GM21786 (cell line): ENCODE data around the gene ELL.

Experiments used
- ATAC-seq: cut with Tn5 transposase; IDR thresholded peaks from one replicate; pipeline ENCODE4 v1.9.1; 2021; ENCODE audit not compliant: unreplicated experiment

ELL gene

GRCh38 chr19:18490728-18491127 is 31.1 kb downstream of the ELL start:
- no peak for ATAC-seq

DNA sequence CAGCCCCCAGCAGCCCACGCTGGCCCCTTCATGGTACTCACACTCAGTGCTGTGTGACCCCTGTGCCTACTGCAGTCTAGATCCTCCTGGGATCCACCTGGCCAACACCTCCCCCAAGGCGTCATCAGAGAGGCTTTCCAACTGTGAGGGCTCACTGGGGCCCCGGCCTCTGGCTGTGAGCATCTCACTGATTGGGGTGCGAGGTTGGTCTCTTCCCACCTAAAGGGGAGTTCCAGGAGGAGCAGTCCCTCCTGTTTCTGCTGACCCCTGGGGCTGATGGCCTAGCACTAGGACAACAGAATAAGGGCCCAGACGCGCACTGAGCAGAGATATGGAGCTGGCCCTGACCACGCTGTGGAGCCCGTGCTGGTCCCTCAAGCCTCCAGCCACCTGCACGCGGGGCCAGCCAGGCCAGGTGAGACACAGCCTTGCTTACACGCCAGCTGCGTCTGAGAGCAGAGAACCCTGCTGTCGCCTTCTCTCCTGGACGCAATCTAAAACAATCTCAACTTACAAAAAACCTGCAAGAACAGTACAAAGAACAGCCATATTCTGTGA is 32.2 kb downstream of the ELL start:
- no peak for ATAC-seq

GRCh38 chr19:18488838-18489626 is 32.8 kb downstream of the ELL start:
- no peak for ATAC-seq

DNA sequence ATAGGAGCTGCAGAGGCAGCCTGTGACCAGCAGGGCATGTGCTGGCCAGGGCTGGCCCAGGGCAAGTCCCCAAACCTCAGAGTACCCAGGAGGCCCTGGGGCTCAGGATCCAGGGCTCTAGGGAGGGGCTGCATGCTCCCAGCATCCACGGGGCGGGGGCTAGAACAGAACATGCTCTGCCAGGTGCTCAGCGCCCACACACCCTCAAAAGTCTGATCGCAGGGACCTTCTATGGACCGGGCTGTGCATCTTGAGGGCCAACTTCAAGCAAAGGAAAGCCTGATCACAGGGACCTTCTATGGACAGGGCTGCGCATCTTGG is 33.5 kb downstream of the ELL start:
- ATAC-seq = no peak

DNA sequence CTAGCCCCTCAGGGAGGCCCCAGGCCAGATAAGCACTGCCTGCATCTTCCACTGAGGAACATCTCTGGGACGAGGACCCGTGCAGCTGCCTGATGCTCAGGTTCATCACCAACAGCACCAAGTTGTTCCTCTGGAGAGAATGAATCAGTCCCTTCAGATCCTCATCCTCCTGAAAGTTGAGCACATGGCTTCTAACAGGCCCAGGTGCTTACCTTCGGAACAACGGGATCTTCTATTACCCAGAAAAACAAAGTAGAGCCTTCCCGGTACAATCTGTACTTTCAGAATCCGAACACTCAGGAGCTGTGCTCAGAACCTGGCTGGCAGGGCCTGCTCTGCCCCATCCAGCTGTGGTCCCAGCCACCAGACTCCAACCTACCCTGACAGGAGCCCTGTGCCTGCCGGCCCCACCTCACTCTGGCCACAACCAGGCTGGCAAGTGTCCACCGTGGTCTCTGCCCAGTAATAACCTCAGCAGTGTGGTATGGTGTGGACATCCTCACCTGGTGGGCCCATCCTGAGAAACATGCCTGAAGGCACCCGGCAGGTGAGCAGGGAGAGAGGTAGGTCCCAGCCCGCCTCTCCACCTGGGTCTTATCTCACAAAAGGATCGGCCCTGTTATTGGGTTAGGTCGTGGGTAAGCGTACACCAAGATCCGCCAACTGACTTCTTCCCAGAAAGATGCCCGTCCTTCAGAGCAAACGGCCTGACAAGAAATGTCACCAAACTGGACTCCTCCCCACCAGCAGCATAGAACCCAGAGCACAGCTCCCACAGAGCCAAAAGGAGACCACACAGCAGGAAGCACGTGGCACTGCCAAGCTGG is 34.1 kb downstream of the ELL start:
- ATAC-seq = no peak

GRCh38 chr19:18486746-18487145 is 35.1 kb downstream of the ELL start:
- no peak for ATAC-seq

DNA sequence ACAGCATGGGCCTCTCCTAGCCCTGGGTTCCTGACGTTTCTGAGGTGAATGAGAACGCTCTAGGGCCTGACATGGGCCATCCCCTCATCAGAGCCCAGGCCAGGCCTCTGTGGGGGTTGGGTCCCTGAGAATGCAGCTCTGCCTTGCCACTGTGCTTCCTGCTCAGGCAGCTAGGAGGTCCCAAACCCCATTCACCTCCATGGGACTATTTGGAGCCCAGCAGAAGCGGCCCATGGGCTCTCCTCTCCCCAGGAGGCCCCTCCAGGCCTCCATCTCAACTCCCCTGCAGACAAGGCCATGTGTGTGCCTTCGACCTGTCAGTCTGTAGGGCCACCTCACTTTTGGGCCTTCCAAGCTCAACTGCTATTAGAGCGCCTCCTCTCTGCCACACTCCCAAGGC is 36.9 kb downstream of the ELL start:
- ATAC-seq = no peak

DNA sequence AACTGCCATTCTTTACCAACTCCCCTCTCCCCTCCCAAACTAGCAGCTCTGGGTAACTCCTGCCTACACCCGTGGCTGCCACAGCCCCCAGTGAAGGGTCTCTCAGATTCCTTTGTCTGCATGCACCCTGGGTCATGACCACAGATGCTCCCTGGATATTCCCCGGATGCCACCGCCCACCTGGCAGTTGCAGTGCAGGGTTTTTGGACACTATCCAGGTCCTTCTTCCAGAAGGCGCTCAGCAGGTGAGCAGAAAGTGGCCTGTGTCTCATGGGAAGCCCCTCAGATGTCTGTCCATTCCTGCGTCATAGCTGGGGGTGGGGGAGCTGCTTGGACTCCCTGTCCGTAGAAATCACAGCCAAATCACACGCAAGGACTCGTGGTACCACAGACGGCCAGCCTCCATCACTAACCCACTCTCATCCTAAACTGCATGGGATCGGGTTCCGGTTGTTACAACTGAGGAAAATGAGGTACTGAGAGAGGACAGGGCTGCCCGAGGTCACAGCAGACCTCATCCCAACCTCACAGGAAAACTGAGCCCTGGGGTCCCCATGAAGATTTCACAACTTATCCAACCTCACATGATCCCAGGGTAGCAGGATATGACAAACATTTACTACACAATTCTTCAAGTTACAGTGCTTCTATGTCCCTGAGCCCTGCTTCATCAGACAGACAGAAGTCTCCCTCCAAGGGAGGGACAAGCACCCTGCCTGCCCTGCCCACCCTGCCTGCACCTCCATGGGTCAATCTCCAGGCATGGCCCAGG is 38.6 kb downstream of the ELL start:
- ATAC-seq = no peak

- no peak for ATAC-seq
These were observed 40.2 kb downstream of the ELL start for GRCh38 chr19:18481505-18482222.

GRCh38 chr19:18480006-18480691 is 41.7 kb downstream of the ELL start:
- no peak for ATAC-seq

DNA sequence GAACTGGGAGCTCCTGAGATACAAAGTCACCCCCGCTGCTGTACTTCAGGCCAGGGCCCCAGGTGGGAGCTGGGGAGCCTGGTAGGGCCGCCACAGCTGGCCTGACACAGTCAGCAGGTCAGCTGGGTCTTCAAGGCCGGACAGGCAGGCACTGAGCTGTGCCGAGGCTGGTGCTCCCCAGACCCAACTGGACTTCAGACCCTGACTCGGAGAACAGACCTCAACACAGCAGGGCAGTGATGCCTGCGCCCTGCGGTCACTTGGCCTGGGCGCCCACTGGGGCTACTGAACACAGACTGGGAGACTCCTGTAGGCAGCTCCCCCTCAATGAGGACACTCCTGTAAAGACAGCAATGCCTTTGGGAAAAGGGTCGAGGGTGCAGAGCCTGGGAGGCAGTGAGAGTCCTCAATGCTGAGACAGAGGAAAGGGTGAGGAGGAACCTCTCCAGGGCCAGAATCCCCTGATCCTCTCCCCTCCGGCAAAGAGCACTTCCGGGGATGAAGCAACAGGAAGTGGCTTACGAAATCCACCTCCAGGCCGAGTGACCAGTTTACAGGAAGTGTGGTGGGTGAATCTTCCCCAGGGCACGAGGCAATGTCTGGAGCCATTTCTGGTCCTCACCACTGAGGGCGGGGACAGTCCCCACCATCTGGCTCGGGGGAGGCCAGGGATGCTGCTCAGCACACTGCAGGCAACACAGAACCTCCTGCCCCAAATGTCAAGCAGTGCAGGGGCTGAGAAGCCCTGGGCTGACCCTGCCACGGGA is 43.1 kb downstream of the ELL start:
- ATAC-seq = peak; percentile 90

DNA sequence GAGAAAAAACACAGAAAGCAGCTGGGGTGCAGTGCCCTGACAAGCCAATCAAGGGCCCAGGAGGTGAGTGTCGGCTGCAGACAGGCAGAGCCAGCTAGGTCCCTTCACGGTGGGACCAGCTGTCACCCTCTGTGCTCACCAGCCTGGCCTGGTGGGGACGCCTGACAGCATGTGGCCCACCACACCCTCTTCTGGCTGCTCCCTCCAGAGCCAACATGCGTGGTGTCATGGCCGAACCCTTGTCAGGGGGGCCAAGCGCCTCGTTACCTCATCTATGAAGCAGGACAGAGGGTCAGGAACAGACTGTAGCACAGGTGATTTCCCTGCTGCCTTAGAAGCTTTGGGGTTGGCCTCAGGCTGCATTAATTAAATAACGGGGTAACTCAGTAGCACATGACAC is 43.9 kb downstream of the ELL start:
- ATAC-seq = no peak

- no peak for ATAC-seq
These were observed 44.7 kb downstream of the ELL start for GRCh38 chr19:18477042-18477779.

DNA sequence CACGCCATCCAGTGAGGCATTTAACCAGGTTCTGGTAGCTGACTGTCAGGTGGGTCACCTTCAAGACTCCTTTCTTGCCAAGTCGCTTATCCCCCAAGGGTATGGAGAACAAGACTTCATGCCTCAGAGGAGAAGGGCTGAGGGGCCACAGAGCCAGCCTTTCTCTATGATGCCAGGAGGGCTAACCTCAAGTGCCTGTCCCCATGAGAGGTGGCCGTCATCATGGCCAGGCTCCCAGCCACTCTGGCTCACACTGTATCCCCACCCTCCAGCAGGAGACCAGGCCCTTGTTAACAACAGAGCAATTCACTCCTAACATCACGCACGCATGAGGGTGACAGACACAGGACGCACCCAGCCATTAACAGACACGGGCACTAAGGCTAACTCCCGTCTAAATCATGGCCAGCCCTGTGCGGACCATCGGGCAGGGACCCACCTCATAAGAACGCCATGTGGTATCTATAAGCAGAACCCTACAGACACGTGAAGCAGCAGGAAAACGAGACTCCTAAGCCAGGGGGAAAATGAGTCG is 45.3 kb downstream of the ELL start:
- ATAC-seq = no peak

DNA sequence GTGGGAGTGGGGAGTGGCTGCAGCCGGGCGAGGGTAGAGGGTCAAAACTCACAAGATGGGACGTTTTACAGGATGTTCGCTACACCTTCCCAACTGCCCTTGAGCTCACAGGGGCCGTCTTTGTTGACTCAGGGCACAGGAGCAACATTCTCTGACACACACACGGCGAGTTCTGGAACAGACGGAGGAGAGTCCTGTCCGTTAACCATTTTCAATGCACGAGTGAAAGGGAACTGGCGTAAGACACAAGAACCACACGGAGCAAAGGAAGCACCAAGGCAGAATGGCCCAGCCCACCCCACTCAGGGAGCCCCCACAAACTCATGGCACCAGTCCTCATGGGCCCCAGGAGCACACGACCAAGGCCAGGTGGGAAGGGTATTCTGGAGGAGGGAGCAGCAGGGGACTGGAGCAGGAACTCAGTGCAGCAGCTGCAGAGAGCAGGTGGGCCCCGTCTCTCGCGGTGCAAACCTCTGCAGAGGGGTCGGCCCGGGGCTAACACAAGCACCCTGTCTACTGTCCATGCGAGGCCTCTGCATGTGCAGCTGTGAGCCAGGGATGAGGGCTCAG is 46.0 kb downstream of the ELL start:
- ATAC-seq = no peak

DNA sequence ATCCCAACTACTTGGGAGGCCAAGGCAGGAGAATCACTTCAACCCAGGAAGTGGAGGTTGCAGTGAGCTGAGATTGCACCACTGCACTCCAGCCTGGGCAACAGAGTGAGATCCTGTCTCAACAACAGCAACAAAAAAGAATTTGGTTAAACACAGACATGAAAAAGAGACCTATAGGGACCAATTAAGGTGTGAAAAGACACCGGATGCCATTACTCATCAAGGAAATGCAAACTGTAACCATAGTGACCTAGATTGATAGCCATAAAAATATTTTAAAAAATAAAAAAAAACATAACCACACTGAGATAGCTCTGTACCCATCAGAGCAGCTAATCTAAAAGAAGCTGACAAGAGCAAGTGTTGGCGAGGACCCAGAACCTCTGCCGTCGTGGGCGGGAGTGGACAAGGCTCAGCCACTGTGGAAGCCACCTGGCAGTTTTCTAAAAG is 46.8 kb downstream of the ELL start:
- no peak for ATAC-seq

DNA sequence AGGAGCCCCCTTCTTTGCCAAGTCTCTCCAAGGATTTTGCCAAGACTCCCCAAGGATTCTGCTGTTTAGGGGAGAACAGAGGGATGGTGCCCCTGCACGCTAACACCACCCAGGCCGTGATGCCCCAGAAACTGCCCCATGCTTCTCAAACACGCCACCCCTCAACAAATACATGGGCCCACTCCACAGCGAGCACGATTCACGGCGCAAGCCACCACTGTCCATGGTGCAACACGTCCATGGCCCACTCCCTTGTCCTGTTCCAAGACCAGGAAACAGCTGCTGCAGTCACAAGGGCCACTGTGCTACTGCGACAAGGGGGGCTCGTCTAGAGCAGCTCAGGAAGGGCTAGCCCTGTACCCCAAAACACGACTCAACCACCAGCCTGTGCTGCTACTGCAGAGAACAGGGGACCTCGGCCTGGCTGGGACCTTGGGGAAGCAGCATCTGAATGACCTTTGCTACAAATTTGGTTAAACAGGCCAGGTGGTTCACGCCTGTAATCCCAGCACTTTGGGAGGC is 47.4 kb downstream of the ELL start:
- ATAC-seq = no peak

DNA sequence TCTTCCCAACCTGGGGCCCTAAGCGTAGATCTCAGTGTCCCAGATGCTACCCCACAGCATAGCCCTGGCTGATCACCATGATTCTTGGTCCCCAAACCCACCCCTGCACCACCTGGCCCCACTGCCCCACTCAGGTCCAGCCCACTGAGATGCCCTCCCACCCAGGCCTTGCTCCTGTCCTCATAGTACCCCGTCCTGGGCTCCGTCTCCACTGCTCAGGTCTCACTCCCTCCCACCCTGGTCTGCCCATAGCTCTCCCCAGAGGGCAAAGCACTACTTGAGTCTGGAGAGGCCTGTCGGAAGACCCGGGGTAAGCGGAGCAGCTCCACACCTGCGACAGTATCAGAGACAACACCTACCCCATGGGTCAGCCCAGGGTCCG is 48.2 kb downstream of the ELL start:
- ATAC-seq = no peak
